NCI-H226 (cell line): Measurements from ENCODE around the gene UHRF1.
A peak's percentile ranks its signal among the peaks of the same experiment; 100 is the strongest.
"Not testable (repeated sequence)": the region's sequence is repeated elsewhere in the genome, so short reads cannot be mapped to it uniquely, and the experiment has no call there.

Experiments used
- DNase-seq: peaks from one replicate; pipeline ENCODE4 v3.0.0-alpha.2; 2015

Gene UHRF1

GRCh38 chr19:4937060-4937459 is 27.8 kb downstream of the UHRF1 start:
- DNase-seq = no peak

- DNase-seq = not testable (repeated sequence)
Measured at GRCh38 chr19:4938461-4938860, 29.2 kb downstream of the UHRF1 start.

GRCh38 chr19:4939466-4939865 is 30.2 kb downstream of the UHRF1 start:
- no peak for DNase-seq

GRCh38 chr19:4941638-4942169 is 32.4 kb downstream of the UHRF1 start:
- DNase-seq = not testable (repeated sequence)

GRCh38 chr19:4950650-4951049 is 41.3 kb downstream of the UHRF1 start:
- not testable (repeated sequence) for DNase-seq

- no peak for DNase-seq
Measured at GRCh38 chr19:4951656-4952055, 42.4 kb downstream of the UHRF1 start.

GRCh38 chr19:4952945-4953344 is 43.6 kb downstream of the UHRF1 start:
- no peak for DNase-seq

GRCh38 chr19:4954320-4955149 is 45.2 kb downstream of the UHRF1 start:
- not testable (repeated sequence) for DNase-seq

- no peak for DNase-seq
Measured at GRCh38 chr19:4955274-4955673, 46.0 kb downstream of the UHRF1 start.

GRCh38 chr19:4957981-4958380 is 48.7 kb downstream of the UHRF1 start:
- DNase-seq = no peak

GRCh38 chr19:4962085-4962619 is 52.9 kb downstream of the UHRF1 start:
- DNase-seq = no peak

GRCh38 chr19:4965061-4965460 is 55.8 kb downstream of the UHRF1 start:
- no peak for DNase-seq

- no peak for DNase-seq
Measured at GRCh38 chr19:4966591-4966990, 57.3 kb downstream of the UHRF1 start.

GRCh38 chr19:4967738-4968461 is 58.6 kb downstream of the UHRF1 start:
- peak; percentile 30 for DNase-seq

GRCh38 chr19:4968462-4969291 is 59.4 kb downstream of the UHRF1 start, which contains the start of gene KDM4B:
Gene KDM4B (plus strand): TSS chr19:4969113. CDS start chr19:5032891, 63,778 bp downstream.
- DNase-seq = peak; percentile 99

- DNase-seq = no peak
Measured at GRCh38 chr19:4969292-4969771, 60.0 kb downstream of the UHRF1 start.

- no peak for DNase-seq
Measured at GRCh38 chr19:4969772-4970531, 60.7 kb downstream of the UHRF1 start.

- DNase-seq = no peak
Measured at GRCh38 chr19:4970558-4971423, 61.5 kb downstream of the UHRF1 start.

GRCh38 chr19:4971424-4971793 is 62.1 kb downstream of the UHRF1 start:
- no peak for DNase-seq

GRCh38 chr19:4971816-4972495 is 62.7 kb downstream of the UHRF1 start:
- DNase-seq = no peak
